OCI-LY7 (cell line): ENCODE measurements around the gene SIGLEC10. TPM values are rescaled to one million over a fixed set of nuclear protein-coding genes. Genes with fewer than 3 reads are reported as not detected.

Experiments
- BruUV-seq: library from RNA; stranded (reverse); fragments of 400-500 nt; replicated peaks from 2 replicates; lab custom pipeline; 2021; lab: Mats Ljungman, UMichigan
- CTCF ChIA-PET: fragments of 300-600 bp; sonication (Branson Sonifier 250); formaldehyde crosslinking; loops from one replicate; lab custom pipeline; 2022; ENCODE audit warnings: antibody characterized with exemption; ENCODE audit not compliant: unreplicated experiment; lab: Charles Lee
- POLR2A ChIA-PET: fragments of 300-600 bp; sonication (Branson Sonifier 250); formaldehyde crosslinking; loops from one replicate; lab custom pipeline; 2022; ENCODE audit warnings: antibody characterized with exemption; lab: Charles Lee
- DNase-seq: peaks from one replicate; pipeline ENCODE4 v3.0.0-alpha.2; 2015; ENCODE audit warnings: low spot score
- H2AFZ ChIP-seq: fragments of 200-600 bp; sonication (generic), shearing (Covaris generic); 2 replicates; pipeline ENCODE4 v1.6.1; 2014; ENCODE audit warnings: mild to moderate bottlenecking, antibody characterized with exemption, low read length, moderate library complexity
- H3K27ac ChIP-seq: fragments of 200-600 bp; sonication (generic); 2 replicates; pipeline ENCODE4 v1.5.1; 2014; ENCODE audit warnings: mixed run types, low read depth, mild to moderate bottlenecking, moderate library complexity, low read length, inconsistent platforms; ENCODE audit not compliant: poor library complexity, severe bottlenecking
- H3K36me3 ChIP-seq: fragments of 200-600 bp; sonication (generic); 2 replicates; pipeline ENCODE4 v1.6.1; 2014; ENCODE audit warnings: mild to moderate bottlenecking, antibody characterized with exemption, low read length, moderate library complexity, mixed read lengths; ENCODE audit not compliant: insufficient read depth
- H3K4me1 ChIP-seq: fragments of 200-600 bp; sonication (generic); 2 replicates; pipeline ENCODE4 v1.5.1; 2014; ENCODE audit warnings: mild to moderate bottlenecking, low read length; ENCODE audit not compliant: insufficient read depth, poor library complexity, severe bottlenecking
- H3K4me2 ChIP-seq: fragments of 200-600 bp; sonication (generic); 2 replicates; pipeline ENCODE4 v1.6.1; 2014; ENCODE audit warnings: mild to moderate bottlenecking, low read length
- H3K4me3 ChIP-seq: fragments of 200-600 bp; sonication (generic); 2 replicates; pipeline ENCODE4 v1.5.1; 2014; ENCODE audit warnings: mild to moderate bottlenecking, low read depth, low read length; ENCODE audit not compliant: poor library complexity, severe bottlenecking
- H3K79me2 ChIP-seq: fragments of 200-600 bp; sonication (generic); 2 replicates; pipeline ENCODE4 v1.6.1; 2016; ENCODE audit warnings: low read depth, mild to moderate bottlenecking, low read length, moderate library complexity, mixed read lengths; ENCODE audit not compliant: insufficient read depth
- H3K9me2 ChIP-seq: fragments of 200-600 bp; sonication (generic); 2 replicates; pipeline ENCODE4 v1.6.1; 2016; ENCODE audit warnings: mild to moderate bottlenecking, low read length, mixed read lengths; ENCODE audit not compliant: insufficient read depth
- H3K9me3 ChIP-seq: fragments of 200-600 bp; sonication (generic); 2 replicates; pipeline ENCODE4 v1.6.1; 2014; ENCODE audit warnings: mild to moderate bottlenecking, mixed run types, low read length, mixed read lengths
- H4K20me1 ChIP-seq: fragments of 200-600 bp; sonication (generic); 2 replicates; pipeline ENCODE4 v1.6.1; 2014; ENCODE audit warnings: mild to moderate bottlenecking, antibody characterized with exemption, low read length, moderate library complexity, mixed read lengths; ENCODE audit not compliant: insufficient read depth
- EZH2phosphoT487 ChIP-seq: fragments of 200-600 bp; sonication (generic); IDR thresholded peaks from 2 replicates; pipeline ENCODE4 v1.6.1; 2018; ENCODE audit warnings: low read depth, borderline replicate concordance, mild to moderate bottlenecking, mixed run types, antibody characterized with exemption, low read length, moderate library complexity, mixed read lengths
- intact Hi-C: fragments of 100-400 bp; cut with micrococcal nuclease; formaldehyde crosslinking; loops from one replicate; pipeline ENCODE4 v1.10.0; 2022; ENCODE audit not compliant: unreplicated experiment
- total RNA-seq, 2 experiments: library from RNA; depleted of rRNA in 1 of 2; stranded (reverse); fragments of >200 nt in 1 of 2; shearing (Covaris generic) in 1 of 2; gene quantifications; 2 replicates each; pipeline ENCODE4 v1.2.3, GENCODE V29; 2014 to 2022
- TF ChIP-seq, protein P1 (sequence below): fragments of 200-600 bp; sonication (generic); conservative IDR thresholded peaks from 2 replicates; pipeline ENCODE4 v1.5.1; 2014; ENCODE audit warnings: mild to moderate bottlenecking, antibody characterized with exemption, low read length, moderate library complexity, mixed read lengths

SIGLEC10 gene
- total RNA-seq, 2 experiments from 2014 or later, result 25.2 to 26.6 TPM

DNA sequence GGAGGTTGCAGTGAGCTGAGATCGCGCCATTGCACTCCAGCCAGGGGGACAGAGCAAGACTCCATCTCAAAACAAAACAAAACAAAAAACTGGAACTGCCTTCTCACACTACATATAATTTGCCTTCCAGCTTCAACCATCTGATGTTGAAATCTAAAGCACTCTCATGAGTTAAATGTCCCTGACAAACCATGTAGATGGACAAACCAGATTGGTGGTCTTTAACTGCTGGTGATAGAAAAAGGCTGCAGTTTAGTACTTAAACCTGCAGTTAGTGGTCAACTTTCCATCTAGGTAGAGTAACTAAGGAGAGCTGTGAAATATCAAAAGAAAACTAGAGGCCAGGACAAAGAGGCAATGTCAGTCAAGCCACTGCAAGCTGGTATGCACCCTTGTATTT lies 21.3 kb downstream of the SIGLEC10 start:
- DNase-seq, result no peak
- H3K9me2 ChIP-seq, result no peaks in the 10 kb centered on the region
- TF ChIP-seq EZH2phosphoT487, result no peak
- TF ChIP-seq, protein P1, sequence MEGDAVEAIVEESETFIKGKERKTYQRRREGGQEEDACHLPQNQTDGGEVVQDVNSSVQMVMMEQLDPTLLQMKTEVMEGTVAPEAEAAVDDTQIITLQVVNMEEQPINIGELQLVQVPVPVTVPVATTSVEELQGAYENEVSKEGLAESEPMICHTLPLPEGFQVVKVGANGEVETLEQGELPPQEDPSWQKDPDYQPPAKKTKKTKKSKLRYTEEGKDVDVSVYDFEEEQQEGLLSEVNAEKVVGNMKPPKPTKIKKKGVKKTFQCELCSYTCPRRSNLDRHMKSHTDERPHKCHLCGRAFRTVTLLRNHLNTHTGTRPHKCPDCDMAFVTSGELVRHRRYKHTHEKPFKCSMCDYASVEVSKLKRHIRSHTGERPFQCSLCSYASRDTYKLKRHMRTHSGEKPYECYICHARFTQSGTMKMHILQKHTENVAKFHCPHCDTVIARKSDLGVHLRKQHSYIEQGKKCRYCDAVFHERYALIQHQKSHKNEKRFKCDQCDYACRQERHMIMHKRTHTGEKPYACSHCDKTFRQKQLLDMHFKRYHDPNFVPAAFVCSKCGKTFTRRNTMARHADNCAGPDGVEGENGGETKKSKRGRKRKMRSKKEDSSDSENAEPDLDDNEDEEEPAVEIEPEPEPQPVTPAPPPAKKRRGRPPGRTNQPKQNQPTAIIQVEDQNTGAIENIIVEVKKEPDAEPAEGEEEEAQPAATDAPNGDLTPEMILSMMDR, result no peak
- H3K9me3 ChIP-seq, result no peaks in the 10 kb centered on the region
- H3K79me2 ChIP-seq, result no peaks in the 10 kb centered on the region; the same call in 1 of the 2 replicates
- H3K27ac ChIP-seq, result peak overlapping the region; percentile 93
- no peaks in the 10 kb centered on the region for H4K20me1 ChIP-seq
- intact Hi-C loops, result no loop called here
- H3K4me2 ChIP-seq, result peak overlapping the region; percentile 95
- H3K4me1 ChIP-seq, result peaks cover 25% of the 10 kb centered on the region
- H3K36me3 ChIP-seq, result no peaks in the 10 kb centered on the region
- ChIA-PET CTCF (no interaction called here), POLR2A (interaction anchor here (1.3 to 1.9 kb wide), 2 partner anchors 21 to 28 kb away, joined by 6 to 11 read pairs; partner anchors contain the start of gene SIGLEC10)
- BruUV-seq, result no TSS peak
- no peak overlapping the region for H2AFZ ChIP-seq
- H3K4me3 ChIP-seq, result peak overlapping the region; percentile 85

DNA sequence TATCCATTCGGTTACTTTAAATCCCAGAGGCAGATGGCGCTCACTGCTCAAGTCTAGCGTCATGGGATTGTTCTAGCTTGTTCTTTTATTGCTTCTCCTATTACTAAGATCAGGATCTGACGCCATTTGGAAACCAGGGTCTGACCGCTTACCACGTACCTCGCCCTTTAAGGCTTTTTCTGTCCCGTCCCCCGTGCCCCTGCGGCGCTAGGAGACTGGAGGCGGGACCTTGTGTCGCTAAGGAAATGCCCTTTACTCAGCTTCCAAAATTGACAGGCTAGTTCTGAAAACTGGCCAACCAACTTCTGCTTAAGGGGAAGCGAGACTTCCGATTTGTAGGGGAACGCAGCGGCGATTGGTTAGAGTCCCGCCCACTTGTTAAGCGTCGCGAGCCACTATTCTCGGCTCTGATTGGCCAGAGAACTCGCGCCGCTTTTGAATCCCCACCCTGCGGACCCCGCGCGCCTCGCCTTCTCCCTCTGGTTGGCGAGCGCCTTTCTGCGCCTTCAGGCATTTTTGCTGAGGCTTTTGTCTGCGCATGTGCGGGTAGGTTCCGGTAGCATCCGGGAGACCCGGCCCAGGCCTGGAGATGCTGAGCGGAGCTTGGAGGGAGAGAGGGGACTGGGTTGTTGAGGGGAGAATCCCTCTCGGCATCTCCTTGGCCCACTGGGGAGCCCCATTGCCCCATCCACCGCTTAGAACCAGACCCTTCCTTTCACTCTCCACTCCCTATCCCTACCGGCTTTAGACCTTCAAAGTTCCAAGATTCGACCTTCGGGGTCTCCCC lies 23.2 kb downstream of the SIGLEC10 start:
- peak overlapping the region; percentile 95 for H3K4me2 ChIP-seq
- no peaks in the 10 kb centered on the region for H4K20me1 ChIP-seq
- H3K36me3 ChIP-seq, result no peaks in the 10 kb centered on the region
- ChIA-PET POLR2A (interaction anchor here (0.5 to 1.1 kb wide), 3 partner anchors 13 to 1048 kb away, joined by 3 read pairs; partner anchors contain the start of gene SIGLEC10), CTCF (no interaction called here)
- peak overlapping the region; percentile 83 for H2AFZ ChIP-seq
- TF ChIP-seq EZH2phosphoT487, result no peak
- TF ChIP-seq, protein P1, result peak; percentile 30; the same call in 1 of the 2 replicates
- peak overlapping the region; percentile 85 for H3K4me3 ChIP-seq
- H3K4me1 ChIP-seq, result peaks cover 30% of the 10 kb centered on the region
- peak; percentile 100 for DNase-seq
- no TSS peak for BruUV-seq
- peak overlapping the region; percentile 93 for H3K27ac ChIP-seq
- no peaks in the 10 kb centered on the region; the same call in 1 of the 2 replicates for H3K79me2 ChIP-seq
- H3K9me2 ChIP-seq, result no peaks in the 10 kb centered on the region
- intact Hi-C loops, result loop anchor here (1.0 kb wide), 1 partner anchor 56 kb away; no protein-coding TSS in a partner anchor
- H3K9me3 ChIP-seq, result no peaks in the 10 kb centered on the region

DNA sequence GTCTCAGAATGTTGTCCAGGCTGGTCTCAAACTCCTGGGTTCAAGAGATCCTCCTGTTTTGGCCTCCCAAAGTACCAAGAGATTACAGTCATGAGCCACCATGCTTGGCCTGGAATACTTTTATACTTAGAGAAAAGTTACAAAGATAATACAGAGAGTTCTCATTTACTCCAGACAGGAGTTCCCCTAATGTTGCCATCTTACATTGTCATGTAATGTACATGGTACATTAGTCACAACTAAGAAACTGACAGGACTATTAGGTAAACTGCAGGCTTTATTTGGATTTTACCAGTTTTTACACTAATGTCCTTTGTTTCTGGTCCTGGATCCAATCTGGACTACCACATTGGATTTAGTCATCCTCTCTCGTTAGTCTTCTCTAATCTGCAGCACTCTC lies 24.7 kb downstream of the SIGLEC10 start:
- no peak for DNase-seq
- CTCF ChIA-PET, result no interaction called here
- Histone ChIP-seq H2AFZ (peak overlapping the region; percentile 39; the same call in 1 of the 2 replicates), H3K27ac (no peak overlapping the region), H3K9me2 (no peaks in the 10 kb centered on the region), H3K36me3 (no peaks in the 10 kb centered on the region), H3K4me3 (no peak overlapping the region), H4K20me1 (no peaks in the 10 kb centered on the region), H3K4me1 (peaks cover 30% of the 10 kb centered on the region), H3K79me2 (no peaks in the 10 kb centered on the region; the same call in 1 of the 2 replicates), H3K4me2 (no peak overlapping the region), H3K9me3 (no peaks in the 10 kb centered on the region)
- intact Hi-C loops, result no loop called here
- TF ChIP-seq, protein P1, result no peak
- TF ChIP-seq EZH2phosphoT487, result no peak
- POLR2A ChIA-PET, result no interaction called here
- no TSS peak for BruUV-seq
